IPS DF 6.9 (cell line): ENCODE measurements around the gene FZD10.

ENCODE experiments used
- DNase-seq: peaks from one replicate; pipeline ENCODE4 v3.0.0-alpha.2; 2013; ENCODE audit warnings: low read depth, low spot score
- H3K27ac ChIP-seq: one replicate; pipeline ENCODE4 v1.5.1; 2013; ENCODE audit warnings: low read length, control low read depth
- H3K27me3 ChIP-seq: 2 replicates; pipeline ENCODE4 v1.6.1; 2013; ENCODE audit warnings: mild to moderate bottlenecking, low read length; ENCODE audit not compliant: control insufficient read depth, insufficient read depth
- H3K36me3 ChIP-seq: 2 replicates; pipeline ENCODE4 v1.6.1; 2013; ENCODE audit warnings: low read length; ENCODE audit not compliant: control insufficient read depth, insufficient read depth
- H3K4me1 ChIP-seq: 2 replicates; pipeline ENCODE4 v1.6.1; 2013; ENCODE audit warnings: low read length; ENCODE audit not compliant: control insufficient read depth, insufficient read depth
- H3K4me3 ChIP-seq: 2 replicates; pipeline ENCODE4 v1.5.1; 2013; ENCODE audit warnings: mild to moderate bottlenecking, low read length
- H3K9me3 ChIP-seq: 2 replicates; pipeline ENCODE4 v1.6.1; 2013; ENCODE audit warnings: low read length, inconsistent platforms; ENCODE audit not compliant: control insufficient read depth, insufficient read depth
- WGBS: extraction: QIAGEN DNeasy Blood & Tissue Kit; methylation state at CpG from one replicate; pipeline ENCODE4 v1.1.7; 2013; ENCODE audit warnings: mixed read lengths, missing lambda C conversion rate; ENCODE audit not compliant: insufficient read length, insufficient coverage; 5-methylcytosine and 5-hydroxymethylcytosine counted together

Gene FZD10

DNA sequence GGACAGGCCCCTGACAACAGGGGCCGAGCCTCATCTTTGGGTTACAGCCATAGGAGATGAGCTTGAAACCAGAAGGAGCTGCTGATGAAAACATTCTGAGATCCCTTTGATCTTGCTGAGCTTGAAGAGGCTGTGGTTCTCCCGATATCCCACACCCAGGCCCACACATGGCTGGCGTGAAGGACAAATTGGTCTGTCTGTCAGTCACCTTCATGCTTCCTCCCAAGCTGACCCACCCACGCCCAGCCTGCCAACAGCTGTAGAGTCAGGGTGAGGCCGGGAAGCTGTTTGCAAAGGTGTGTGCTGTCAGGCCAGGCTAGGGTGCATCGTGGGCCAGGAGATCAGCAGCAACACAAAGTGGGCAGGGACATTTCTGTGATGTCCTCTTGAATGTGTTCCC is 43.2 kb downstream of the FZD10 start:
- H3K36me3 ChIP-seq, result no peaks in the 10 kb centered on the region
- DNase-seq, result no peak
- peaks cover 23% of the 10 kb centered on the region for H3K9me3 ChIP-seq
- H3K4me3 ChIP-seq, result no peak overlapping the region
- no CpG with 5 or more reads among the region's 6 CpGs for WGBS
- H3K4me1 ChIP-seq, result no peaks in the 10 kb centered on the region; the same call in 1 of the 2 replicates
- no peaks in the 10 kb centered on the region for H3K27me3 ChIP-seq
- H3K27ac ChIP-seq, result no peak overlapping the region

DNA sequence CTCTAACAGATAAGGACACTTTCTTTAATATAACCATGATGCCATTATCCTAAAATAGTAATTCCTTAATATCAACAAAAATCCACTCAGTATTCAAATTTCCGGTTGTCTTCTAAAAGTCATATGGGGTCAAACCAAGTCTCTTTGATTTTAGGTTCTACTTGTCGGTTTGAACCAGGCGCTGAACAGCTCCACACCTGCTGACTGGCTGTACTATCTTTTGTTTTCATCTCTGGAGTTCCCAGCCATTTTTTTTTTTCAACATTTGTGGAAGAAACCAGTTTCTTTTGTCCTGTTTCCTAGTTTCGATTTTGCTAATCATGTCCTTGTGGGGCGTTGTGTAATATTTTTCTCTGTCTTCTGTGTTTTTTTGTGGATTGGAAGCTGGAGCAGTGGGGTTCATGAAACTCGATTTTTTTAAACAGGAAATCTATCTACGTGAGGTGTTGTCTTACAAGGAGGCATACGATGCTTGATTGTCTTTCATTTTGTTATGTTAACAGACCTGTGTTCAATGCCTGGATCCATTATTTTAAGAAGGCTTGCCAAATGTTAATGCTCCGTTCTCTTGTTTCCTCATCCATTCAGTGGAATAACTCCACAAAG is 50.2 kb downstream of the FZD10 start:
- peaks cover 11% of the 10 kb centered on the region for H3K9me3 ChIP-seq
- no CpG with 5 or more reads among the region's 9 CpGs for WGBS
- H3K4me3 ChIP-seq, result no peak overlapping the region
- H3K4me1 ChIP-seq, result no peaks in the 10 kb centered on the region
- no peak for DNase-seq
- H3K27me3 ChIP-seq, result no peaks in the 10 kb centered on the region
- no peaks in the 10 kb centered on the region for H3K36me3 ChIP-seq
- no peak overlapping the region for H3K27ac ChIP-seq

DNA sequence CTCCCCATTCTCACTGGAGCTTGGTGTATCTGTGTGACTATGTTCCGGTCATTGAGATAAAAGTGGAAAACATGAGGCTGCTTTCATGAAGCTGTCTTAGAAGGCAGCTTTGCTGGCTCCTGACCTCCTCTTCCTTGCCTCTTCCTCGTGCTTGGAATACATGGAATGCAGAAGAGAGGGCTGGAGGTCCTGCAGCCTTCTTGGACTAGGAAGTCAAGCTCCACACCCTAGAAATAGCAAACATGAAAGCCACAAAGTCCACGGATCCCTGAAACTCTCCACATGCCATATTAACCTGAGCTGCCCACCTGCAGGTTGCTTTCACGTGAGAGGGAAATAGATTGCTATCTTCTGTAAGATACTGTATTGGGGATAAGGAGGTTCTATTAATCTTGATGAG is 51.0 kb downstream of the FZD10 start:
- Histone ChIP-seq H3K27me3 (no peaks in the 10 kb centered on the region), H3K27ac (no peak overlapping the region), H3K4me3 (no peak overlapping the region), H3K4me1 (no peaks in the 10 kb centered on the region), H3K9me3 (peaks cover 14% of the 10 kb centered on the region), H3K36me3 (no peaks in the 10 kb centered on the region)
- WGBS, result no CpG with 5 or more reads among the region's 4 CpGs
- DNase-seq, result no peak

DNA sequence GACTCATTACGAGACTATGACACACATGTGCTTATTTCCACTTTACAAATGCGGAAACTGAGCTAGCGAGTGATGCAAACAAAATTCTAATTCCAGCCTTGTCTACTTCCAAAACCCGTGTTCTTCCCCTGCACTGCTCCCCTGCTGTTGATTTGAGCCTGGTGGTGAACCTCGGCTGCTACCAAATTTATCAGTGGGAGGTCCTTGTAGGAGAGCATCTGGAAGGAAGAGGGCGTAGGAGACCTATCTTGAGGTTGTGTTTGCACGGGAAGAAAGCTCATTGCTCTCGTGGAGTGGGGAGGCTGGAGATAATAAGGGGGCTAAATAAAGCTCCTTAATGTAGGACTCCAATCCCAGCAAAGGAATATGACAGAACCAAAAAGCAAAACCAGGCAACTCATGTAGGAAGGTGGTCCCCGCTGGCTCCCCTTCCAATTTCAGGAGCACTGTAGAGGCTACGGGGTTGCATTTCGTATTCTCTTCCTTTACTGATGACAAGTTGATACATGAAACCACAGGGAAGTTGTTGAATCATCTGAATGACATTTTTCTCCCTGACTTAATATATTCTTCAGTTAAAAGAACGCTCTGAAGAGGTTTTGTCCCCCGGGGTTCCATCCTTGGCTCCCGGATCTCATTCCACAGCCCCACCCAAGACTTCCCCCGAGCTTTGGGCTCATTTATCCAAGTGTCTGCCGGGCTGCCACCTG is 52.6 kb downstream of the FZD10 start:
- H3K36me3 ChIP-seq, result no peaks in the 10 kb centered on the region
- DNase-seq, result no peak
- peaks cover 19% of the 10 kb centered on the region for H3K9me3 ChIP-seq
- H3K4me1 ChIP-seq, result no peaks in the 10 kb centered on the region
- no peaks in the 10 kb centered on the region for H3K27me3 ChIP-seq
- H3K4me3 ChIP-seq, result no peak overlapping the region
- H3K27ac ChIP-seq, result no peak overlapping the region
- no CpG with 5 or more reads among the region's 16 CpGs for WGBS
